Erythroblast (primary cell): ENCODE measurements around the gene RTL9.

Experiments
- GATA1 ChIP-seq: IDR thresholded peaks from 2 replicates; pipeline ENCODE4 v1.6.1; 2011; ENCODE audit warnings: low read depth, mild to moderate bottlenecking, control low read depth, low read length, moderate library complexity
- POLR2A ChIP-seq: IDR thresholded peaks from 2 replicates; pipeline ENCODE4 v1.6.1; 2011; ENCODE audit warnings: mild to moderate bottlenecking, low read length

GRCh38 chrX:110341189-110342035, 17.2 kb upstream of the RTL9 start:
- TF ChIP-seq POLR2A (no peak), GATA1 (no peak)
